HCT116 (cell line): ENCODE measurements around the gene SNX1. TPM values are rescaled to one million over a fixed set of nuclear protein-coding genes. Genes with fewer than 3 reads are reported as not detected.

Experiments used
- ATAC-seq: fragments of 200-7000 bp; cut with Tn5 transposase; 2 replicates; pipeline ENCODE4 v1.9.1; 2020; ENCODE audit warnings: mild to moderate bottlenecking, moderate library complexity
- BruUV-seq: library from RNA; stranded (reverse); fragments of 400-500 nt; replicated peaks from 2 replicates; lab custom pipeline; 2021; lab: Mats Ljungman, UMichigan
- CTCF ChIA-PET: fragments of 300-600 bp; sonication (Branson Sonifier 250); formaldehyde crosslinking; loops from one replicate; lab custom pipeline; 2021; ENCODE audit warnings: antibody characterized with exemption; lab: Charles Lee
- POLR2A ChIA-PET: fragments of 300-600, 350-600 bp; sonication (Branson Sonifier 250); formaldehyde crosslinking; loops from one replicate; lab custom pipeline; 2021; ENCODE audit warnings: antibody characterized with exemption; lab: Charles Lee
- RAD21 ChIA-PET, 2 experiments: fragments of 300-600 bp; sonication (Branson Sonifier 250); formaldehyde crosslinking; loops; one replicate each; lab custom pipeline; 2023; ENCODE audit warnings: low total read pairs in 2 of 2; ENCODE audit not compliant: uncharacterized antibody in 2 of 2, unreplicated experiment in 2 of 2, low non-redundant PET in 1 of 2; lab: Charles Lee
- DNase-seq: peaks from one replicate; pipeline ENCODE4 v3.0.0-alpha.2; 2010; ENCODE audit warnings: low read depth, low spot score
- H2AFZ ChIP-seq: fragments of 200-600 bp; shearing (Covaris generic), sonication (generic); 2 replicates; pipeline ENCODE4 v1.6.1; 2017; ENCODE audit warnings: low read depth, mixed run types, mixed read lengths, antibody characterized with exemption, low read length; ENCODE audit not compliant: poor library complexity, severe bottlenecking
- H3K27ac ChIP-seq: 2 replicates; pipeline ENCODE4 v1.5.1; 2012; ENCODE audit warnings: low read depth, low read length
- H3K27me3 ChIP-seq: fragments of 200-600 bp; sonication (generic); 2 replicates; pipeline ENCODE4 v1.6.1; 2016; ENCODE audit warnings: mixed run types, low read length, mixed read lengths; ENCODE audit not compliant: insufficient read depth
- H3K36me3 ChIP-seq, 2 experiments: fragments of 200-500 bp in 1 of 2; fragments of 200-600 bp in 1 of 2; sonication (Bioruptor generic) in 1 of 2; sonication (generic) in 1 of 2; 2 replicates each; pipeline versions ENCODE4 v1.5.1 to v1.6.1; 2014 to 2016; ENCODE audit warnings: low read length in 2 of 2, inconsistent platforms in 1 of 2, mixed read lengths in 1 of 2, mixed run types in 1 of 2; ENCODE audit not compliant: insufficient read depth in 2 of 2, control insufficient read depth in 1 of 2
- H3K4me1 ChIP-seq, 2 experiments: fragments of 200-600 bp in 1 of 2; sonication (generic) in 1 of 2; 2 replicates each; pipeline versions ENCODE4 v1.5.1 to v1.6.1; 2012 to 2017; ENCODE audit warnings: low read length in 2 of 2, inconsistent platforms in 1 of 2, mild to moderate bottlenecking in 1 of 2, mixed read lengths in 1 of 2, mixed run types in 1 of 2, moderate library complexity in 1 of 2; ENCODE audit not compliant: insufficient read depth in 2 of 2, control insufficient read depth in 1 of 2
- H3K4me2 ChIP-seq: fragments of 200-600 bp; sonication (generic); 2 replicates; pipeline ENCODE4 v1.6.1; 2017; ENCODE audit warnings: mixed run types, low read length, mixed read lengths
- H3K4me3 ChIP-seq, 2 experiments: fragments of 200-600 bp in 1 of 2; sonication (generic) in 1 of 2; replicated peaks in 1 of 2; 2 replicates each; pipeline ENCODE4 v1.5.1; 2011 to 2016; ENCODE audit warnings: low read length in 2 of 2, control low read depth in 1 of 2, low read depth in 1 of 2, mild to moderate bottlenecking in 1 of 2, mixed read lengths in 1 of 2, mixed run types in 1 of 2
- H3K79me2 ChIP-seq: fragments of 200-600 bp; sonication (generic); 2 replicates; pipeline ENCODE4 v1.6.1; 2017; ENCODE audit warnings: mild to moderate bottlenecking, mixed run types, low read length, moderate library complexity, mixed read lengths; ENCODE audit not compliant: insufficient read depth
- H3K9ac ChIP-seq: fragments of 200-600 bp; sonication (generic); 2 replicates; pipeline ENCODE4 v1.6.1; 2016; ENCODE audit warnings: low read length, mixed read lengths
- H3K9me2 ChIP-seq: fragments of 200-600 bp; sonication (generic), shearing (Covaris generic); 2 replicates; pipeline ENCODE4 v1.6.1; 2017; ENCODE audit warnings: mixed run types, mild to moderate bottlenecking, moderate library complexity; ENCODE audit not compliant: insufficient read depth
- H3K9me3 ChIP-seq, 2 experiments: fragments of 200-500 bp in 1 of 2; fragments of 200-600 bp in 1 of 2; sonication (Bioruptor generic) in 1 of 2; sonication (generic) in 1 of 2; 2 replicates each; pipeline ENCODE4 v1.6.1; 2014 to 2017; ENCODE audit warnings: low read length in 2 of 2, mixed read lengths in 2 of 2, inconsistent platforms in 1 of 2, low read depth in 1 of 2, mild to moderate bottlenecking in 1 of 2, mixed run types in 1 of 2, moderate library complexity in 1 of 2; ENCODE audit not compliant: control insufficient read depth in 1 of 2, insufficient read depth in 1 of 2
- H4K20me1 ChIP-seq: fragments of 200-600 bp; sonication (generic), shearing (Covaris generic); 2 replicates; pipeline ENCODE4 v1.6.1; 2017; ENCODE audit warnings: mixed run types, mild to moderate bottlenecking, moderate library complexity; ENCODE audit not compliant: insufficient read depth
- CBX3 ChIP-seq: IDR thresholded peaks from 2 replicates; pipeline ENCODE4 v1.6.1; 2012; ENCODE audit warnings: low read depth
- ELF1 ChIP-seq: IDR thresholded peaks from 2 replicates; pipeline ENCODE4 v1.6.1; 2012; ENCODE audit warnings: low read depth, borderline replicate concordance
- EZH2phosphoT487 ChIP-seq: fragments of 200-600 bp; IDR thresholded peaks from 2 replicates; pipeline ENCODE4 v1.6.1; 2018; ENCODE audit warnings: antibody characterized with exemption, borderline replicate concordance
- JUND ChIP-seq: IDR thresholded peaks from 2 replicates; pipeline ENCODE4 v1.6.1; 2012
- POLR2A ChIP-seq: IDR thresholded peaks from 2 replicates; pipeline ENCODE4 v1.7.0; 2011; ENCODE audit warnings: borderline replicate concordance; ENCODE audit not compliant: insufficient read depth, insufficient read length; ENCODE audit errors: extremely low read depth
- POLR2AphosphoS5 ChIP-seq: IDR thresholded peaks from 2 replicates; pipeline ENCODE4 v1.6.1; 2011; ENCODE audit warnings: mild to moderate bottlenecking, low read depth, low read length, moderate library complexity
- SIN3A ChIP-seq: IDR thresholded peaks from 2 replicates; pipeline ENCODE4 v1.6.1; 2012; ENCODE audit warnings: low read depth
- SP1 ChIP-seq: IDR thresholded peaks from 2 replicates; pipeline ENCODE4 v1.6.1; 2012; ENCODE audit warnings: low read depth
- ZFX ChIP-seq: fragments of 450-650 bp; IDR thresholded peaks from 2 replicates; pipeline ENCODE4 v1.6.1; 2017
- intact Hi-C: fragments of 100-400 bp; cut with micrococcal nuclease; formaldehyde crosslinking; loops from 2 replicates; pipeline ENCODE4 v1.10.0; 2022
- total RNA-seq: library from RNA; stranded (reverse); gene quantifications from one replicate; pipeline ENCODE4 v1.2.1, GENCODE V29; 2021; ENCODE audit not compliant: unreplicated experiment
- TF ChIP-seq, protein P1 (sequence below): IDR thresholded peaks from 2 replicates; pipeline ENCODE4 v1.6.1; 2012

Gene SNX1
- total RNA-seq, 1 experiment from 2014 or later: 91.9 TPM

DNA sequence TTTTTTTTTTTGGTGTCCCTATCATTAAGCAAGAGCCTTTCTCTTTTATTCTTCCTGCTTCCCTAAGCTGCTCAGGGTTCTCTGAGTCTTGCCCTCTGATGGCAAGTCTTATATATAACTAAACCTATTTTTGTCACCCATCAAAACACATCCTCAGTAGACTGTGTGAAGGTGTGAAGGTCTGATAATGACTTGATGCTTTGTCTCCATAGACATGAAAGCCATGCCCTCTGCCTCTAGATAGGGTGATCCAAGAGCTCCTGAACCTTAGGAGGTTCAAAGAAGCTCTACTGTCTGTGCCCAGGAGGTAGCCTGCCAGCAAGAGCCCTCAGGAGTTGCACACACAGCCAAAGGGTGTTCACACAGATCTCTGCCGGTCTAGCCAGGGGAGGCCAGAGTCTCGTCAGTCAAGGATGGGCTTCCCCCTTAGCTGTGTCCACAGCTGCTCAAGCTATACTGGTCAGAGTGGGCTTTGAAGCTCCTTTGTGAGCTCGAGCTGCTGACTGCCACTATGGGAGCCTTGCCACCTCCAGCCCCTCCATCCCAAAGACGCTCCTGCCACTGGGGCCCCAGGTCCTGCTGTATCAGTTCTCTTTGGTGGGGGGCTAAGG, 42.7 kb downstream of the SNX1 start:
- TF ChIP-seq JUND: no peak
- TF ChIP-seq SIN3A: no peak
- TF ChIP-seq ZFX: no peak
- TF ChIP-seq POLR2AphosphoS5: no peak
- TF ChIP-seq, protein P1, sequence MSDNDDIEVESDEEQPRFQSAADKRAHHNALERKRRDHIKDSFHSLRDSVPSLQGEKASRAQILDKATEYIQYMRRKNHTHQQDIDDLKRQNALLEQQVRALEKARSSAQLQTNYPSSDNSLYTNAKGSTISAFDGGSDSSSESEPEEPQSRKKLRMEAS: no peak
- no peak for TF ChIP-seq ELF1
- no peak for TF ChIP-seq SP1
- TF ChIP-seq CBX3: no peak
- TF ChIP-seq EZH2phosphoT487: no peak
- TF ChIP-seq, all 23 proteins: peak for 0
- H4K20me1 ChIP-seq: no peaks in the 10 kb centered on the region
- no peak overlapping the region for H3K9ac ChIP-seq
- no TSS peak for BruUV-seq
- no peak overlapping the region for H3K4me3 ChIP-seq
- no peak overlapping the region for H3K4me2 ChIP-seq
- no peaks in the 10 kb centered on the region for H3K9me2 ChIP-seq
- ChIA-PET RAD21 (no interaction called here), POLR2A (no interaction called here), CTCF (no interaction called here)
- no peaks in the 10 kb centered on the region for H3K9me3 ChIP-seq
- intact Hi-C loops: no loop called here
- H3K36me3 ChIP-seq: peaks cover 24 to 30% of the 10 kb centered on the region in 2 experiments
- H3K27me3 ChIP-seq: no peaks in the 10 kb centered on the region
- no peak overlapping the region for H2AFZ ChIP-seq
- DNase-seq (no peak), ATAC-seq (no peak)
- H3K27ac ChIP-seq: no peak overlapping the region
- no peaks in the 10 kb centered on the region for H3K4me1 ChIP-seq
- H3K79me2 ChIP-seq: no peaks in the 10 kb centered on the region

DNA sequence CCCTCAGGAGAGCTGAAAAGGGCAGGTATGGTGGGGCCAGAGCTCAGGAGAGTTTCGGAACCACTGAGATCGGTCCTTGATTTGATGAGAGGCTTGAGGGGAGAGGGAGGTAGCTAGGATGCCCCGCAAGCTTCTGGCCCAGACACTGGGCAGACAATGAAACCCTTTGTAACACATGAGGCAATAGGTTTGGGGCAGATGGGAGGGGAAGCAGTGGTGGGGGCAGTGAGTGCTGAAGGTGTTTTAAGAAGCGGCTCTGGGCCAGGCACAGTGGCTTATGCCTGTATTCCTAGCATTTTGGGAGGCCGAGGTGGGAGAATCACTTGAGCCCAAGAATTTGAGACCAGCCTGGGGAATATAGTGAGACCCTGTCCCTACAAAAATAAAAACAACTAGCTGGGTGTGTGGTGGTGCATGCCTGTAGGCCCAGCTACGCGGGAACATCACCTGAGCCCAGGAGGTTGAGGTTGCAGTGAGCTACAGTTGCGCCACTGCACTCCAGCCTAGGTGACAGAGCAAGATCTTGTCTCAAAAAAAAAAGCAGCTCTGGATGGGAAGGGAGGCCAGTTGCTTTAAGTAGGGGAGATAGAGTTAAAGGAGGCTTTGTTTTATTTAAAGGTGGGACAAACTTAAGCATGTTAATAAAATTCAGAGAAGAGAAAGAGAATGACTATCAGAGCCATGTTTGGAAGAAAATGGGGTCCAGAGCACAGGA, 46.2 kb downstream of the SNX1 start:
- ChIA-PET CTCF (interaction anchor here (1.5 kb wide), 1 partner anchor 12 kb away, joined by 5 read pairs; no protein-coding TSS in a partner anchor), RAD21 (no interaction called here), POLR2A (no interaction called here)
- BruUV-seq: no TSS peak
- H2AFZ ChIP-seq: no peak overlapping the region
- no peaks in the 10 kb centered on the region for H4K20me1 ChIP-seq
- H3K9me2 ChIP-seq: no peaks in the 10 kb centered on the region
- no peak overlapping the region for H3K9ac ChIP-seq
- no peak overlapping the region for H3K4me2 ChIP-seq
- intact Hi-C loops: no loop called here
- DNase-seq: no peak
- H3K4me3 ChIP-seq: no peak overlapping the region
- no peaks in the 10 kb centered on the region for H3K27me3 ChIP-seq
- TF ChIP-seq POLR2A: no peak
- no peak for ATAC-seq
- H3K4me1 ChIP-seq: no peaks in the 10 kb centered on the region
- no peaks in the 10 kb centered on the region for H3K79me2 ChIP-seq
- H3K36me3 ChIP-seq: peaks cover 10 to 11% of the 10 kb centered on the region in 2 experiments; a peak in 3 of 4 replicates
- H3K27ac ChIP-seq: no peak overlapping the region
- no peaks in the 10 kb centered on the region for H3K9me3 ChIP-seq
